HL-60 (cell line): ENCODE measurements around the gene LRP2.

Experiments used
- DNase-seq, 2 experiments: peaks; one replicate each; pipeline ENCODE4 v3.0.0-alpha.2; 2010 to 2020; ENCODE audit warnings: low read depth in 1 of 2, low spot score in 1 of 2
- H3K27ac ChIP-seq: fragments of 250-450 bp; sonication (Bioruptor Pico); replicated peaks from 2 replicates; pipeline ENCODE4 v1.5.1; 2020; ENCODE audit warnings: mild to moderate bottlenecking, moderate library complexity
- H3K27me3 ChIP-seq: fragments of 250-450 bp; sonication (Bioruptor Pico); 2 replicates; pipeline ENCODE4 v1.5.1; 2021; ENCODE audit warnings: mild to moderate bottlenecking, moderate library complexity; ENCODE audit not compliant: insufficient read depth, poor library complexity, severe bottlenecking
- H3K4me3 ChIP-seq: replicated peaks from 2 replicates; pipeline ENCODE4 v1.5.1; 2011; ENCODE audit warnings: mild to moderate bottlenecking, control low read depth, low read length; ENCODE audit not compliant: insufficient read depth
- CTCF ChIP-seq: IDR thresholded peaks from one replicate; pipeline ENCODE4 v1.5.1; 2011; ENCODE audit warnings: low read length, control low read depth, inconsistent platforms; ENCODE audit not compliant: insufficient read depth
- GABPA ChIP-seq: IDR thresholded peaks from 2 replicates; pipeline ENCODE4 v1.6.1; 2012; ENCODE audit warnings: low read depth
- POLR2AphosphoS5 ChIP-seq: IDR thresholded peaks from 2 replicates; pipeline ENCODE4 v1.6.1; 2012; ENCODE audit warnings: low read depth
- REST ChIP-seq: IDR thresholded peaks from 2 replicates; pipeline ENCODE4 v1.6.1; 2012; ENCODE audit warnings: low read depth; ENCODE audit not compliant: insufficient replicate concordance
- SPI1 ChIP-seq: IDR thresholded peaks from 2 replicates; pipeline ENCODE4 v1.6.1; 2012; ENCODE audit warnings: low read depth, mild to moderate bottlenecking, borderline replicate concordance

LRP2 gene

GRCh38 chr2:169114056-169114455 lies 248.3 kb downstream of the LRP2 start:
- Histone ChIP-seq H3K27ac (no peak overlapping the region), H3K27me3 (no peaks in the 10 kb centered on the region), H3K4me3 (no peak overlapping the region)
- peak; percentile 19 to 37 for DNase-seq
- no peak for TF ChIP-seq REST
- no peak for TF ChIP-seq GABPA

- TF ChIP-seq POLR2AphosphoS5, result no peak
- Histone ChIP-seq H3K27me3 (no peaks in the 10 kb centered on the region), H3K27ac (no peak overlapping the region), H3K4me3 (no peak overlapping the region)
- no peak for DNase-seq
These were observed 249.5 kb downstream of the LRP2 start for GRCh38 chr2:169112841-169113240.

- Histone ChIP-seq H3K27me3 (no peaks in the 10 kb centered on the region), H3K27ac (no peak overlapping the region), H3K4me3 (no peak overlapping the region)
- TF ChIP-seq REST, result no peak
- no peak for TF ChIP-seq SPI1
- TF ChIP-seq POLR2AphosphoS5, result no peak
- no peak for TF ChIP-seq CTCF
- TF ChIP-seq GABPA, result no peak
- DNase-seq, result no peak
These were observed 251.4 kb downstream of the LRP2 start for GRCh38 chr2:169110916-169111315.

GRCh38 chr2:169110419-169110818 lies 251.9 kb downstream of the LRP2 start:
- no peak overlapping the region for H3K4me3 ChIP-seq
- H3K27ac ChIP-seq, result no peak overlapping the region
- TF ChIP-seq POLR2AphosphoS5 (no peak), CTCF (no peak), GABPA (no peak), SPI1 (no peak), REST (no peak)
- H3K27me3 ChIP-seq, result no peaks in the 10 kb centered on the region
- DNase-seq, result no peak
